Neuronal stem cell (in vitro differentiated cells): ENCODE data around the gene TMEM185B.

Experiments
- DNase-seq: peaks from one replicate; pipeline ENCODE4 v3.0.0-alpha.2; 2013; ENCODE audit warnings: low spot score
- H2AFZ ChIP-seq: one replicate; pipeline ENCODE4 v1.6.1; 2013; ENCODE audit warnings: mild to moderate bottlenecking, low read length, inconsistent platforms
- H2AK5ac ChIP-seq: 2 replicates; pipeline ENCODE4 v1.6.1; 2013; ENCODE audit warnings: low read depth, mild to moderate bottlenecking, inconsistent platforms, low read length, moderate library complexity, mixed read lengths
- H2BK120ac ChIP-seq: 2 replicates; pipeline ENCODE4 v1.6.1; 2013; ENCODE audit warnings: low read depth, mild to moderate bottlenecking, inconsistent platforms, low read length, moderate library complexity, mixed read lengths
- H2BK12ac ChIP-seq: one replicate; pipeline ENCODE4 v1.6.1; 2013; ENCODE audit warnings: low read length, inconsistent platforms
- H2BK15ac ChIP-seq: 2 replicates; pipeline ENCODE4 v1.6.1; 2013; ENCODE audit warnings: mild to moderate bottlenecking, low read length, inconsistent platforms, mixed read lengths
- H2BK5ac ChIP-seq: one replicate; pipeline ENCODE4 v1.6.1; 2013; ENCODE audit warnings: inconsistent platforms, mild to moderate bottlenecking, low read length, moderate library complexity
- H3K14ac ChIP-seq: one replicate; pipeline ENCODE4 v1.6.1; 2013; ENCODE audit warnings: low read length, inconsistent platforms
- H3K18ac ChIP-seq: 2 replicates; pipeline ENCODE4 v1.6.1; 2013; ENCODE audit warnings: low read length, inconsistent platforms
- H3K23ac ChIP-seq: 2 replicates; pipeline ENCODE4 v1.6.1; 2013; ENCODE audit warnings: low read depth, mild to moderate bottlenecking, mixed read lengths, low read length, inconsistent platforms; ENCODE audit not compliant: poor library complexity
- H3K27ac ChIP-seq: replicated peaks from 3 replicates; pipeline ENCODE4 v1.5.1; 2013; ENCODE audit warnings: low read length, inconsistent platforms
- H3K27me3 ChIP-seq, 3 experiments: 2 replicates each; pipeline ENCODE4 v1.6.1; 2013; ENCODE audit warnings: low read length in 3 of 3, mild to moderate bottlenecking in 2 of 3, inconsistent platforms in 1 of 3, low read depth in 1 of 3, mixed read lengths in 1 of 3, moderate library complexity in 1 of 3; ENCODE audit not compliant: control insufficient read depth in 3 of 3, insufficient read depth in 3 of 3
- H3K36me3 ChIP-seq, 2 donors: replicated peaks in 1 of 2; 2 replicates each; pipeline ENCODE4 v1.6.1; 2013; ENCODE audit warnings: low read length in 2 of 2; ENCODE audit not compliant: control insufficient read depth in 2 of 2, insufficient read depth in 2 of 2
- H3K4ac ChIP-seq: 2 replicates; pipeline ENCODE4 v1.6.1; 2013; ENCODE audit warnings: inconsistent platforms, mild to moderate bottlenecking, low read length, moderate library complexity
- H3K4me1 ChIP-seq, 2 donors: 1 replicate in 1 of 2; 2 replicates in 1 of 2; pipeline ENCODE4 v1.6.1; 2013; ENCODE audit warnings: low read length in 2 of 2, low read depth in 1 of 2; ENCODE audit not compliant: control insufficient read depth in 2 of 2, insufficient read depth in 1 of 2
- H3K4me2 ChIP-seq: one replicate; pipeline ENCODE4 v1.6.1; 2013; ENCODE audit warnings: mild to moderate bottlenecking, low read length, inconsistent platforms; ENCODE audit not compliant: insufficient read depth, poor library complexity, severe bottlenecking
- H3K4me3 ChIP-seq, 2 donors: 2 replicates each; pipeline ENCODE4 v1.5.1; 2013; ENCODE audit warnings: low read length in 2 of 2, mild to moderate bottlenecking in 2 of 2, inconsistent platforms in 1 of 2, moderate library complexity in 1 of 2
- H3K79me1 ChIP-seq: one replicate; pipeline ENCODE4 v1.6.1; 2013; ENCODE audit warnings: low read depth, mild to moderate bottlenecking, inconsistent platforms, low read length, moderate library complexity
- H3K9ac ChIP-seq: one replicate; pipeline ENCODE4 v1.6.1; 2013; ENCODE audit warnings: mild to moderate bottlenecking, low read depth, low read length, inconsistent platforms; ENCODE audit not compliant: poor library complexity
- H3K9me3 ChIP-seq, 2 donors: replicated peaks in 1 of 2; 2 replicates each; pipeline versions ENCODE3 to v1.6.1; 2013; ENCODE audit warnings: low read length in 2 of 2, mild to moderate bottlenecking in 2 of 2, inconsistent platforms in 1 of 2, low read depth in 1 of 2, mixed read lengths in 1 of 2, moderate library complexity in 1 of 2; ENCODE audit not compliant: control insufficient read depth in 2 of 2, insufficient read depth in 1 of 2
- H4K8ac ChIP-seq: one replicate; pipeline ENCODE4 v1.6.1; 2013; ENCODE audit warnings: low read depth, mild to moderate bottlenecking, inconsistent platforms, low read length, moderate library complexity
- H4K91ac ChIP-seq: one replicate; pipeline ENCODE4 v1.6.1; 2013; ENCODE audit warnings: low read length, low read depth, mild to moderate bottlenecking, inconsistent platforms; ENCODE audit not compliant: poor library complexity
- WGBS, 2 donors: extraction: QIAGEN DNeasy Blood & Tissue Kit; methylation state at CpG; one replicate each; pipeline ENCODE4 v1.1.7; 2013; ENCODE audit warnings: missing lambda C conversion rate in 2 of 2, mixed read lengths in 1 of 2; ENCODE audit not compliant: insufficient read length in 2 of 2, insufficient replicate concordance in 1 of 2; ENCODE audit errors: extremely low coverage in 2 of 2; 5-methylcytosine and 5-hydroxymethylcytosine counted together

Gene TMEM185B

GRCh38 chr2:120233292-120233691, 10.1 kb upstream of the TMEM185B start:
- no peak overlapping the region for H2BK5ac ChIP-seq
- H3K79me1 ChIP-seq = no peaks in the 10 kb centered on the region
- peaks cover 0 to 2% of the 10 kb centered on the region in 2 donors for H3K9me3 ChIP-seq
- peaks cover 0 to 30% (median 0%) of the 10 kb centered on the region in 3 experiments for H3K27me3 ChIP-seq
- H2BK12ac ChIP-seq = no peak overlapping the region
- no peak overlapping the region for H3K23ac ChIP-seq
- peaks cover 4 to 12% of the 10 kb centered on the region in 2 donors for H3K4me1 ChIP-seq
- H3K18ac ChIP-seq = no peak overlapping the region
- H3K14ac ChIP-seq = no peak overlapping the region
- H2AK5ac ChIP-seq = peak overlapping the region; percentile 40
- H3K27ac ChIP-seq = no peak overlapping the region
- no peak for DNase-seq
- no peak overlapping the region for H3K4me2 ChIP-seq
- H3K4ac ChIP-seq = no peak overlapping the region
- no peak overlapping the region for H2AFZ ChIP-seq
- no CpG with 5 or more reads among the region's 5 CpGs for WGBS, 2 donors
- H3K4me3 ChIP-seq = no peak overlapping the region
- no peaks in the 10 kb centered on the region for H3K36me3 ChIP-seq
- H2BK15ac ChIP-seq = peak overlapping the region; percentile 39
- no peak overlapping the region for H4K91ac ChIP-seq
- no peak overlapping the region for H4K8ac ChIP-seq
- no peak overlapping the region for H3K9ac ChIP-seq
- no peak overlapping the region for H2BK120ac ChIP-seq

- no peak overlapping the region for H4K8ac ChIP-seq
- H2BK12ac ChIP-seq = no peak overlapping the region
- no peak overlapping the region for H3K4me2 ChIP-seq
- no peaks in the 10 kb centered on the region for H3K36me3 ChIP-seq
- no peaks in the 10 kb centered on the region for H3K79me1 ChIP-seq
- no peak overlapping the region for H3K4me3 ChIP-seq
- WGBS, 2 donors = no CpG with 5 or more reads among the region's 15 CpGs
- no peak overlapping the region for H3K27ac ChIP-seq
- H2BK15ac ChIP-seq = no peak overlapping the region
- peaks cover 0 to 39% (median 0%) of the 10 kb centered on the region in 3 experiments for H3K27me3 ChIP-seq
- H2AK5ac ChIP-seq = no peak overlapping the region
- no peak overlapping the region for H3K14ac ChIP-seq
- H3K23ac ChIP-seq = no peak overlapping the region
- H3K18ac ChIP-seq = no peak overlapping the region
- DNase-seq = no peak
- H3K4me1 ChIP-seq = peaks cover 0 to 5% of the 10 kb centered on the region in 2 donors
- H2BK5ac ChIP-seq = no peak overlapping the region
- no peak overlapping the region for H3K4ac ChIP-seq
- peak overlapping the region; percentile 36 for H2AFZ ChIP-seq
- H3K9ac ChIP-seq = no peak overlapping the region
- H3K9me3 ChIP-seq = peaks cover 0 to 2% of the 10 kb centered on the region in 2 donors
- H4K91ac ChIP-seq = no peak overlapping the region
- H2BK120ac ChIP-seq = no peak overlapping the region
These were observed 8.9 kb upstream of the TMEM185B start for GRCh38 chr2:120231974-120232635.

GRCh38 chr2:120231564-120231973, 8.4 kb upstream of the TMEM185B start:
- Histone ChIP-seq H3K4me3 (no peak overlapping the region), H2BK120ac (no peak overlapping the region), H3K27ac (no peak overlapping the region), H3K4me1 (no peaks in the 10 kb centered on the region), H2AK5ac (no peak overlapping the region), H2AFZ (no peak overlapping the region), H4K91ac (no peak overlapping the region), H3K18ac (no peak overlapping the region), H2BK12ac (no peak overlapping the region), H3K9me3 (peaks cover 0 to 2% of the 10 kb centered on the region in 2 donors), H3K79me1 (no peaks in the 10 kb centered on the region), H3K14ac (no peak overlapping the region), H4K8ac (no peak overlapping the region), H3K9ac (no peak overlapping the region), H3K27me3 (peaks cover 0 to 40% (median 0%) of the 10 kb centered on the region in 3 experiments), H3K4ac (no peak overlapping the region), H2BK5ac (no peak overlapping the region), H3K23ac (no peak overlapping the region), H3K36me3 (no peaks in the 10 kb centered on the region), H2BK15ac (no peak overlapping the region), H3K4me2 (no peak overlapping the region)
- no CpG with 5 or more reads among the region's 4 CpGs for WGBS, 2 donors
- no peak for DNase-seq

GRCh38 chr2:120230515-120231471, 7.6 kb upstream of the TMEM185B start:
- peak overlapping the region; percentile 10 for H2AK5ac ChIP-seq
- no peak overlapping the region for H3K18ac ChIP-seq
- H4K8ac ChIP-seq = no peak overlapping the region
- no peak overlapping the region for H2AFZ ChIP-seq
- H3K9me3 ChIP-seq = peaks cover 0 to 2% of the 10 kb centered on the region in 2 donors
- H3K9ac ChIP-seq = no peak overlapping the region
- no peak overlapping the region for H3K27ac ChIP-seq
- DNase-seq = no peak
- H3K4ac ChIP-seq = no peak overlapping the region
- no CpG with 5 or more reads among the region's 17 CpGs for WGBS, 2 donors
- peak overlapping the region; percentile 36 for H2BK12ac ChIP-seq
- H3K23ac ChIP-seq = no peak overlapping the region
- no peaks in the 10 kb centered on the region for H3K4me1 ChIP-seq
- no peak overlapping the region for H2BK5ac ChIP-seq
- H2BK15ac ChIP-seq = no peak overlapping the region
- H3K14ac ChIP-seq = no peak overlapping the region
- H4K91ac ChIP-seq = no peak overlapping the region
- H3K79me1 ChIP-seq = no peaks in the 10 kb centered on the region
- H3K27me3 ChIP-seq = peaks cover 0 to 48% (median 0%) of the 10 kb centered on the region in 3 experiments
- H2BK120ac ChIP-seq = no peak overlapping the region
- no peak overlapping the region for H3K4me3 ChIP-seq
- H3K36me3 ChIP-seq = no peaks in the 10 kb centered on the region
- H3K4me2 ChIP-seq = no peak overlapping the region
